Ovary (tissue), 9 donors: ENCODE measurements around the gene PDSS1. TPM values are rescaled to one million over a fixed set of nuclear protein-coding genes. Genes with fewer than 3 reads are reported as not detected.

Experiments used
- DNase-seq, 5 donors: peaks; one replicate each; pipeline ENCODE4 v3.0.0-alpha.2; 2019 to 2020
- H3K27ac ChIP-seq, 2 donors: fragments of 200-600 bp; one replicate each; pipeline versions ENCODE4 v1.5.1 to v1.8.0; 2019 to 2022
- H3K27me3 ChIP-seq: fragments of 200-600 bp; one replicate; pipeline ENCODE4 v1.8.0; 2022
- H3K36me3 ChIP-seq: fragments of 200-600 bp; sonication (generic); one replicate; pipeline ENCODE4 v1.5.1; 2019
- H3K4me1 ChIP-seq: one replicate; pipeline ENCODE4 v1.8.1; 2013; ENCODE audit warnings: mild to moderate bottlenecking, moderate library complexity; ENCODE audit not compliant: insufficient read depth
- H3K4me3 ChIP-seq: fragments of 200-600 bp; sonication (generic); one replicate; pipeline ENCODE4 v1.5.1; 2017
- H3K9me3 ChIP-seq, 2 donors: fragments of 200-600 bp in 1 of 2; sonication (generic) in 1 of 2; one replicate each; pipeline versions ENCODE4 v1.5.1 to v1.8.1; 2013 to 2019; ENCODE audit warnings: mild to moderate bottlenecking in 1 of 2, moderate library complexity in 1 of 2
- EP300 ChIP-seq: sonication (generic); formaldehyde crosslinking; IDR thresholded peaks from one replicate; pipeline ENCODE4 v1.6.1; 2017; ENCODE audit warnings: antibody characterized with exemption
- POLR2A ChIP-seq: fragments of 450-650 bp; IDR thresholded peaks from one replicate; pipeline ENCODE4 v1.6.1; 2017; ENCODE audit warnings: antibody characterized with exemption, mild to moderate bottlenecking, moderate library complexity
- WGBS, 3 donors: extraction: QIAGEN DNeasy Blood & Tissue Kit in 1 of 3; methylation state at CpG; one replicate each; pipeline versions ENCODE4 v1.1.5 to v1.1.7; 2013 to 2017; 5-methylcytosine and 5-hydroxymethylcytosine counted together
- intact Hi-C, 4 donors: fragments of 100-400 bp; cut with DNase I; formaldehyde crosslinking; loops; one replicate each; pipeline versions ENCODE4 v1.11.0 to v1.15.1; 2022 to 2023
- polyA plus RNA-seq, 2 donors: library from polyadenylated mRNA; stranded (reverse); fragments of 200-250 nt in 1 of 2; fragments of 350-450 nt in 1 of 2; fragmentation: Illumina TruSeq in 1 of 2; extraction: RNeasy Lipid Tissue Mini Kit (QIAGEN cat#74804) in 1 of 2; gene quantifications; one replicate each; pipeline ENCODE4 v1.2.3, GENCODE V29; 2013 to 2014
- total RNA-seq, 7 donors: library from RNA; depleted of rRNA in 2 of 7; stranded (reverse); fragments of >200 nt in 2 of 7; fragmentation: NEBNext Ultra II Directional in 3 of 7; extraction: Animal tissue kit (Norgen Biotek cat#: 25700) in 3 of 7; gene quantifications; one replicate each; pipeline versions ENCODE4 v1.1.0 to v1.2.4, GENCODE V29; 2016 to 2023
- TF ChIP-seq, protein P1 (sequence below), 3 donors: fragments of 450-650 bp in 2 of 3; fragments of 200-600 bp in 1 of 3; IDR thresholded peaks; one replicate each; pipeline versions ENCODE4 v1.5.1 to v1.8.0; 2016 to 2022; ENCODE audit warnings: antibody characterized with exemption in 3 of 3, mild to moderate bottlenecking in 1 of 3
- donor health status: DM: no; HTN: no; CAD: no; lungs with moderate emphysema.
- donor health status: DM: no; HTN: no; CAD: no.
- donor health status: Bipolar disorder and iron deficiency.
- donor health status: DM: yes; HTN: yes; CAD: no.
- donor health status: DM: no; HTN: no; CAD: no.
- donor health status: DM: yes; HTN: yes; CAD: no.

PDSS1 gene
- total and polyA plus RNA-seq, 9 donors = 2.7 to 7.1 (median 3.9) TPM

- 80 to 82% (median 80%) methylated on average over 5 of the region's 5 CpGs for WGBS, 3 donors
- H3K27ac ChIP-seq = no peak overlapping the region
- H3K4me1 ChIP-seq = no peaks in the 10 kb centered on the region
- intact Hi-C loops = no loop called here
- H3K36me3 ChIP-seq = no peaks in the 10 kb centered on the region
- no peak overlapping the region for H3K4me3 ChIP-seq
- H3K9me3 ChIP-seq = no peaks in the 10 kb centered on the region
- TF ChIP-seq, protein P1, sequence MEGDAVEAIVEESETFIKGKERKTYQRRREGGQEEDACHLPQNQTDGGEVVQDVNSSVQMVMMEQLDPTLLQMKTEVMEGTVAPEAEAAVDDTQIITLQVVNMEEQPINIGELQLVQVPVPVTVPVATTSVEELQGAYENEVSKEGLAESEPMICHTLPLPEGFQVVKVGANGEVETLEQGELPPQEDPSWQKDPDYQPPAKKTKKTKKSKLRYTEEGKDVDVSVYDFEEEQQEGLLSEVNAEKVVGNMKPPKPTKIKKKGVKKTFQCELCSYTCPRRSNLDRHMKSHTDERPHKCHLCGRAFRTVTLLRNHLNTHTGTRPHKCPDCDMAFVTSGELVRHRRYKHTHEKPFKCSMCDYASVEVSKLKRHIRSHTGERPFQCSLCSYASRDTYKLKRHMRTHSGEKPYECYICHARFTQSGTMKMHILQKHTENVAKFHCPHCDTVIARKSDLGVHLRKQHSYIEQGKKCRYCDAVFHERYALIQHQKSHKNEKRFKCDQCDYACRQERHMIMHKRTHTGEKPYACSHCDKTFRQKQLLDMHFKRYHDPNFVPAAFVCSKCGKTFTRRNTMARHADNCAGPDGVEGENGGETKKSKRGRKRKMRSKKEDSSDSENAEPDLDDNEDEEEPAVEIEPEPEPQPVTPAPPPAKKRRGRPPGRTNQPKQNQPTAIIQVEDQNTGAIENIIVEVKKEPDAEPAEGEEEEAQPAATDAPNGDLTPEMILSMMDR (IDR thresholded peaks at IDR 0.05) = no peak
- no peak for TF ChIP-seq EP300
- no peak for TF ChIP-seq POLR2A
- no peak for DNase-seq
- no peaks in the 10 kb centered on the region for H3K27me3 ChIP-seq
Measured at GRCh38 chr10:26738301-26738911, 40.9 kb downstream of the PDSS1 start.

DNA sequence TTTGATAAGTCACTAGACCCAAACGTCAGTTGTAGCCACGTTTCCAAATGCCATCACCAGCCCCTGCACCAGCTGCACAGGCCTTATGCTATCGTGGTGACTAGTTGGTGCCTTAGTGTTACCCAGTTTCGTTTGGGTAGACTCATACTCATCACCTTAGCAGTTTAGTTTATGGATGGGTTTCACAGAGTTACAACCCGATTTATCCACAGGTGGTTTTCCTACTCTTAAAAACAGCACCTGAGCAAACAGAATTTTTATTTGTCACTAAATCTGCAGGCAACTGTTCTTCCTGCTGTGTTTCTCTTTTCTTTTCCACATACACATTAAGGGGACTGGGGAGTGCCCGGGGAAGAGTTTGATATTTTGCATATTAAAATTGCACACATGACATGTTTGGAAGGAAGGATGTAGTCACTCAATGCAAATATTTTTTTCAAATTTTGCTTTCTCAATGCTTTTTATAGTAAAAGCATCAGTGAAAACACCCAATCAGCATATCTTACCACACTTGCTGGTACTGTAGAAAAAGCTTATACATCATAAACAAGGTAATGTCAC lies 41.6 kb downstream of the PDSS1 start:
- H3K9me3 ChIP-seq = no peaks in the 10 kb centered on the region
- H3K27ac ChIP-seq = no peak overlapping the region
- H3K4me1 ChIP-seq = no peaks in the 10 kb centered on the region
- TF ChIP-seq POLR2A = no peak
- TF ChIP-seq, protein P1 (IDR thresholded peaks at IDR 0.05) = no peak
- TF ChIP-seq EP300 = no peak
- no peaks in the 10 kb centered on the region for H3K27me3 ChIP-seq
- 72 to 81% (median 74%) methylated on average over 6 of the region's 6 CpGs for WGBS, 3 donors
- H3K36me3 ChIP-seq = no peaks in the 10 kb centered on the region
- no peak overlapping the region for H3K4me3 ChIP-seq
- intact Hi-C loops = no loop called here
- no peak for DNase-seq

DNA sequence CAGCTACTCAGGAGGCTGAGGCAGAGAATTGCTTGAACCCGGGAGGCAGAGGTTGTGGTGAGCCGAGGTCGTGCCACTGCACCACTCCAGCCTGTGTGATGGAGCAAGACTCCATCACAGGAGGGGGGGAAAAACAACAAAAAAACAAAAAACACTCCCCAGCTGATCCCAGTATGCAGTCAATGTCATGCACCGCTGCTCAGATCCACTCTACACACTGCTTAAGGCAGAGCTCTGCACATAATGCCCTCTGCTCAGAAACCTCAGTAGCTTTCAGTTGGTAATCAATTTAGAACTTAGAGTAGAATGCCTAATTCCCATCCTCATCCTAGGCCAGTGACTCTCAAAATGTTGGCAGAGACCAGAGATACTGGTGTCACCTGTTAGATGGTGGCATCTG lies 43.9 kb downstream of the PDSS1 start:
- TF ChIP-seq EP300 (no peak), POLR2A (no peak)
- TF ChIP-seq, protein P1 (IDR thresholded peaks at IDR 0.05) = no peak
- H3K9me3 ChIP-seq = no peaks in the 10 kb centered on the region
- intact Hi-C loops = no loop called here
- 96 to 99% (median 96%) methylated on average over 4 of the region's 4 CpGs for WGBS, 3 donors
- no peak overlapping the region for H3K27ac ChIP-seq
- no peaks in the 10 kb centered on the region for H3K4me1 ChIP-seq
- H3K4me3 ChIP-seq = no peak overlapping the region
- DNase-seq = no peak
- no peaks in the 10 kb centered on the region for H3K36me3 ChIP-seq
- H3K27me3 ChIP-seq = no peaks in the 10 kb centered on the region

DNA sequence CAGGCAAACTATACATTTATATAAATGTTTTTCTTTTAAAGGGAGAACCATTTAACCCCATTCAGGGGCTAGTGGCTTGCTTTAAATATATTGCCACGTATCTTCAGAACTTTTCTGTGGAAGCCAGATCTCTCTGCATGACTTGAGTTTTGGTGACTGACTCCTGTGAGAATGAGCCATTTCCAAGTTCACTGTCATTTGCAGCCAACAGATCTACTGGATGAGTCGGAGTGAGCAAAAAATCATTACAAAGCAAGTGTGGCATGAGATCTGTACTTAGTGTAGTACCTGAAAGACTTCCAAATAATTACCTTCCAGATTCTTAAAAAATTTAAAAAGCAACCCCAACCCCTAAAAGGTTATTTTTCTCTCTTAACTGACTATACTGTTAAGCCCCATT lies 45.6 kb downstream of the PDSS1 start:
- 92 to 95% (median 93%) methylated on average over 2 of the region's 2 CpGs for WGBS, 3 donors
- Histone ChIP-seq H3K4me3 (no peak overlapping the region), H3K36me3 (no peaks in the 10 kb centered on the region), H3K9me3 (no peaks in the 10 kb centered on the region), H3K4me1 (no peaks in the 10 kb centered on the region), H3K27ac (no peak overlapping the region), H3K27me3 (no peaks in the 10 kb centered on the region)
- intact Hi-C loops = no loop called here
- no peak for DNase-seq
- TF ChIP-seq POLR2A = no peak
- TF ChIP-seq, protein P1 (IDR thresholded peaks at IDR 0.05) = no peak
- no peak for TF ChIP-seq EP300
